ENCODE data around the gene ZYG11A.
"Not testable (repeated sequence)": the region's sequence is repeated elsewhere in the genome, so short reads cannot be mapped to it uniquely, and the experiment has no call there.

The ZYG11A gene

GRCh38 chr1:52842643-52843310 is at the start of gene ZYG11A:
ZYG11A (plus strand) TSS chr1:52842760; CDS start chr1:52842884, 124 bp downstream.
- no peak within 1 kb of the TSS for H3K9ac ChIP-seq (ENCODE audit: low read length)
- H3K4me3 ChIP-seq (ENCODE audit: low read length), result no peak within 1 kb of the TSS
- H3K27me3 ChIP-seq (ENCODE audit: control insufficient read depth, insufficient read depth, low read length), result peaks cover 24% of the 10 kb centered on the region
- H3K4me1 ChIP-seq (ENCODE audit: control insufficient read depth, insufficient read depth, low read length), result peaks cover 9% of the 10 kb centered on the region
- H3K36me3 ChIP-seq (ENCODE audit: control insufficient read depth, insufficient read depth, low read length), result no peaks in the 10 kb centered on the region
- H3K9me3 ChIP-seq (ENCODE audit: control insufficient read depth, low read length), result no peaks in the 10 kb centered on the region

DNA sequence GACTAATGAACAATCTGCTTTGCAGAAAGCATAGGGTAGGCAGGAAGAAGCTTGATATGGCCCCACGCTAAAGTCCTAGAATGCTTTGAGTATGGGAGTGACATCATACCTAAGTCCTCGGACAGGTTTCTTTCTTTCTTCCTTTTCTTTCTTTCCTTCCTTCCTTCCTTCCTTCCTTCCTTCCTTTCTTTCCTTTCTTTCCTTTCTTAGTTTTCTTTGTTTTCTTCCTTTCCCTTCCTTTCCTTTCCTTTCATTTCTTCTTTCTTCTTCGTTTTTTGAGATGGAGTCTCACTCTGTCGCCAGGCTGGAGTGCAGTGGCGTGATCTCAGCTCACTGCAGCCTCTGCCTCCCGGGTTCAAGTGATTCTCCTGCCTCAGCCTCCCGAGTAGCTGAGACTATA is 48.8 kb upstream of the ZYG11A start:
- H3K4me3 ChIP-seq (ENCODE audit: low read length); H3K36me3 ChIP-seq (ENCODE audit: control insufficient read depth, insufficient read depth, low read length); H3K9ac ChIP-seq (ENCODE audit: low read length); H3K9me3 ChIP-seq (ENCODE audit: control insufficient read depth, low read length); H3K4me1 ChIP-seq (ENCODE audit: control insufficient read depth, insufficient read depth, low read length); H3K27me3 ChIP-seq (ENCODE audit: control insufficient read depth, insufficient read depth, low read length): not testable (repeated sequence)

- Histone ChIP-seq H3K27me3 (ENCODE audit: control insufficient read depth, insufficient read depth, low read length) (no peaks in the 10 kb centered on the region), H3K4me3 (ENCODE audit: low read length) (no peak overlapping the region), H3K9ac (ENCODE audit: low read length) (no peak overlapping the region), H3K4me1 (ENCODE audit: control insufficient read depth, insufficient read depth, low read length) (no peaks in the 10 kb centered on the region), H3K36me3 (ENCODE audit: control insufficient read depth, insufficient read depth, low read length) (no peaks in the 10 kb centered on the region), H3K9me3 (ENCODE audit: control insufficient read depth, low read length) (no peaks in the 10 kb centered on the region)
These were observed 47.1 kb upstream of the ZYG11A start for GRCh38 chr1:52795464-52795863.

DNA sequence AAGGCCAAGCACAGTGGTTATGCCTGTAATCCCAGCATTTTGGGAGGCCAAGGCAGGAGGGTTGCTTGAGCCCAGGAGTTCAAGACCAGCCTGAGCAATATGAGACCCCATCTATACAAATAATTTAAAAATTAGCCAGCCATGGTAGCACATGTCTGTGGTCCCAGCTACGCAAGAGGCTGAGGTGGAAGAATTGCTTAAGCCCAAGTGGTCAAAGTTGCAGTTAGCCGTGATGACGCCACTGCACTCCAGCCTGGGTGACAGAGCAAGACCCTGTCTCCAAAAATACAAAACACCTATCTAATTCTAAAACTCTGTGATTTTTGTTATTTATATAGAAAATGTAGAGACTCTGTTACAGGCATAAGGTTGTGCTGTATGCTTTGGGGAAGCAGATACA is 44.2 kb upstream of the ZYG11A start:
- H3K9ac ChIP-seq (ENCODE audit: low read length), result no peak overlapping the region
- no peaks in the 10 kb centered on the region for H3K4me1 ChIP-seq (ENCODE audit: control insufficient read depth, insufficient read depth, low read length)
- no peak overlapping the region for H3K4me3 ChIP-seq (ENCODE audit: low read length)
- H3K27me3 ChIP-seq (ENCODE audit: control insufficient read depth, insufficient read depth, low read length), result no peaks in the 10 kb centered on the region
- H3K9me3 ChIP-seq (ENCODE audit: control insufficient read depth, low read length), result no peaks in the 10 kb centered on the region
- H3K36me3 ChIP-seq (ENCODE audit: control insufficient read depth, insufficient read depth, low read length), result no peaks in the 10 kb centered on the region

GRCh38 chr1:52801011-52801410 is 41.5 kb upstream of the ZYG11A start:
- H3K4me3 ChIP-seq (ENCODE audit: low read length), result no peak overlapping the region
- H3K9me3 ChIP-seq (ENCODE audit: control insufficient read depth, low read length), result no peaks in the 10 kb centered on the region
- no peaks in the 10 kb centered on the region for H3K36me3 ChIP-seq (ENCODE audit: control insufficient read depth, insufficient read depth, low read length)
- H3K4me1 ChIP-seq (ENCODE audit: control insufficient read depth, insufficient read depth, low read length), result no peaks in the 10 kb centered on the region
- H3K27me3 ChIP-seq (ENCODE audit: control insufficient read depth, insufficient read depth, low read length), result no peaks in the 10 kb centered on the region
- H3K9ac ChIP-seq (ENCODE audit: low read length), result no peak overlapping the region

DNA sequence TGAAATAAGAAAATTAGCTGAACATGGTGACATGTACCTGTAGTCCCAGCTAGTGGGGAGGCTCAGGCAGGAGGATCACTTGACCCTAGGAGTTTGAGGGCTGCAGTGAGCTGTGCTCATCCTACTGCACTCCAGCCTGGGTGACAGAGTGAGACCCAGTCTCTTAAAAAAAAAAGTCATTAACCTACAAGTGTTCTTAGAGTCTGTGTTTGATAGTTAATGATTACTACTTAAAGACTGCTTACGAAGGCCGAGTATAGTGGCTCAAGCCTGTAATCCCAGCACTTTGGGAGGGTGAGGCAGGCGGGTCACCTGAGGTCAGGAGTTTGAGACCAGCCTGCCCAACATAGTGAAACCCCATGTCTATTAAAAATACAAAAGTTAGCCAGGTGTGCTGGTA is 38.5 kb upstream of the ZYG11A start:
- not testable (repeated sequence) for H3K9me3 ChIP-seq (ENCODE audit: control insufficient read depth, low read length); H3K27me3 ChIP-seq (ENCODE audit: control insufficient read depth, insufficient read depth, low read length); H3K36me3 ChIP-seq (ENCODE audit: control insufficient read depth, insufficient read depth, low read length); H3K4me3 ChIP-seq (ENCODE audit: low read length); H3K9ac ChIP-seq (ENCODE audit: low read length); H3K4me1 ChIP-seq (ENCODE audit: control insufficient read depth, insufficient read depth, low read length)

GRCh38 chr1:52814465-52814864 is 28.1 kb upstream of the ZYG11A start:
- no peaks in the 10 kb centered on the region for H3K27me3 ChIP-seq (ENCODE audit: control insufficient read depth, insufficient read depth, low read length)
- H3K36me3 ChIP-seq (ENCODE audit: control insufficient read depth, insufficient read depth, low read length), result no peaks in the 10 kb centered on the region
- no peaks in the 10 kb centered on the region for H3K9me3 ChIP-seq (ENCODE audit: control insufficient read depth, low read length)
- no peaks in the 10 kb centered on the region for H3K4me1 ChIP-seq (ENCODE audit: control insufficient read depth, insufficient read depth, low read length)
- no peak overlapping the region for H3K4me3 ChIP-seq (ENCODE audit: low read length)
- no peak overlapping the region for H3K9ac ChIP-seq (ENCODE audit: low read length)

- H3K36me3 ChIP-seq (ENCODE audit: control insufficient read depth, insufficient read depth, low read length); H3K4me3 ChIP-seq (ENCODE audit: low read length): not testable (repeated sequence)
These were observed 21.7 kb upstream of the ZYG11A start for GRCh38 chr1:52820830-52821229.

DNA sequence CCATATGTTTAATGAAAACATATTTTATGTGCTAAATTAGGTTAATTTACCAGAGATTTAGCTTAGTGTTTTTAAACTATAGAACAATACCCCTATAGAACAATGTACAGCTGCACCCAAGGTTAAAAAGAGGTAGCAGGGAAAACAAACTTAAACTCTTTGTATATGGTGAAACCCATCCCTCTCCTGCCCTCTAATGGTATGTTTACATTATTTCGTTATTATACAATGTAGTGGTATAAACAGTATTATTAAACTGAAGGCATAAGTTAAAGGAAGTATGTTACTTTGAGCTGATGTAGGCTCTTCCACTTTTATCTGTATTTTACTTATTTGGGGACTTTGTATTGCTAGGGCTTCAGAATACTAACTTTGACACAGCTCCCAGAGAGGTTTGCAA is 16.7 kb upstream of the ZYG11A start:
- no peaks in the 10 kb centered on the region for H3K9me3 ChIP-seq (ENCODE audit: control insufficient read depth, low read length)
- no peak overlapping the region for H3K4me3 ChIP-seq (ENCODE audit: low read length)
- no peaks in the 10 kb centered on the region for H3K27me3 ChIP-seq (ENCODE audit: control insufficient read depth, insufficient read depth, low read length)
- no peaks in the 10 kb centered on the region for H3K4me1 ChIP-seq (ENCODE audit: control insufficient read depth, insufficient read depth, low read length)
- H3K36me3 ChIP-seq (ENCODE audit: control insufficient read depth, insufficient read depth, low read length), result no peaks in the 10 kb centered on the region
- H3K9ac ChIP-seq (ENCODE audit: low read length), result no peak overlapping the region

More at GRCh38 chr1:52820830-52821229, 21.7 kb upstream of the ZYG11A start:
- H3K27me3 ChIP-seq (ENCODE audit: control insufficient read depth, insufficient read depth, low read length); H3K4me1 ChIP-seq (ENCODE audit: control insufficient read depth, insufficient read depth, low read length); H3K9me3 ChIP-seq (ENCODE audit: control insufficient read depth, low read length); H3K9ac ChIP-seq (ENCODE audit: low read length): not testable (repeated sequence)

GRCh38 chr1:52834798-52835197 is 7.8 kb upstream of the ZYG11A start:
- H3K36me3 ChIP-seq (ENCODE audit: control insufficient read depth, insufficient read depth, low read length), result no peaks in the 10 kb centered on the region
- H3K4me3 ChIP-seq (ENCODE audit: low read length), result no peak overlapping the region
- H3K9me3 ChIP-seq (ENCODE audit: control insufficient read depth, low read length), result no peaks in the 10 kb centered on the region
- H3K9ac ChIP-seq (ENCODE audit: low read length), result no peak overlapping the region
- H3K4me1 ChIP-seq (ENCODE audit: control insufficient read depth, insufficient read depth, low read length), result no peaks in the 10 kb centered on the region
- no peaks in the 10 kb centered on the region for H3K27me3 ChIP-seq (ENCODE audit: control insufficient read depth, insufficient read depth, low read length)

GRCh38 chr1:52836035-52836434 is 6.5 kb upstream of the ZYG11A start:
- Histone ChIP-seq H3K27me3 (ENCODE audit: control insufficient read depth, insufficient read depth, low read length) (no peaks in the 10 kb centered on the region), H3K4me1 (ENCODE audit: control insufficient read depth, insufficient read depth, low read length) (no peaks in the 10 kb centered on the region), H3K9ac (ENCODE audit: low read length) (no peak overlapping the region), H3K36me3 (ENCODE audit: control insufficient read depth, insufficient read depth, low read length) (no peaks in the 10 kb centered on the region), H3K4me3 (ENCODE audit: low read length) (no peak overlapping the region), H3K9me3 (ENCODE audit: control insufficient read depth, low read length) (no peaks in the 10 kb centered on the region)

DNA sequence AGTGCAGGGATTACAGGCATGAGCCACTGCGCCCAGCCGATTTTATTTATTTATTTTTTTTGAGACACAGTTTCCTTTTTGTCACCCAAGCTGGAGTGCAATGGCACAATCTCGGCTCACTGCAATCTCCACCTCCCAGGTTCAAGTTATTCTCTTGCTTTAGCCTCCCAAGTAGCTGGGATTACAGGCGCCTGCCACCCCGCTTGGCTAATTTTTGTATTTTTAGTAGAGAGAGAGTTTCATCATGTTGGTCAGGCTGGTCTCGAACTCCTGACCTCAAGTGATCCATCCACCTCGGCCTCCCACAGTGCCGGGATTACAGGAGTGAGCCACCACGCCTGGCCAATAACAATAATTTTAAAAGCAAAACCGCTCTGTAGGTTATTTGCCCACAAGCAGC is 3.4 kb upstream of the ZYG11A start:
- H3K36me3 ChIP-seq (ENCODE audit: control insufficient read depth, insufficient read depth, low read length); H3K9ac ChIP-seq (ENCODE audit: low read length); H3K9me3 ChIP-seq (ENCODE audit: control insufficient read depth, low read length); H3K4me3 ChIP-seq (ENCODE audit: low read length); H3K4me1 ChIP-seq (ENCODE audit: control insufficient read depth, insufficient read depth, low read length): not testable (repeated sequence)
- H3K27me3 ChIP-seq (ENCODE audit: control insufficient read depth, insufficient read depth, low read length), result peaks cover 19% of the 10 kb centered on the region

DNA sequence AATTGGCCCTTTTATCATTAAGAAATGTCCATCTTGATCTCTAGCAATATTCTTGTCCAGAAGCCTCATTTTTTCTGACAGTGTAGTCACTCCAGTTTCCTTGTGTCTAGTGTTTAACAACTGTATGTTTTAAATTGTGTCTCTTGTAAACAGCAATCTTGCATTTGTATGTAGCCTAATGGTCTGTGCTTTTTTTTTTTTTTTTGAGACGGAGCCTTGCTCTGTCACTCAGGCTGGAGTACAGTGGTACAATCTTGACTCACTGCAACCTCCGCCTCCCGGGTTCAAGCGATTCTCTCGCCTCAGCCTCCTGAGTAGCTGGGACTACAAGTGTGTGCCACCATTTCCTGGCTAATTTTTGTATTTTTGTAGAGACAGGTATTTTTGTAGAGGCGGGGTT is 2.6 kb downstream of the ZYG11A start:
- H3K9me3 ChIP-seq (ENCODE audit: control insufficient read depth, low read length); H3K36me3 ChIP-seq (ENCODE audit: control insufficient read depth, insufficient read depth, low read length); H3K4me3 ChIP-seq (ENCODE audit: low read length); H3K9ac ChIP-seq (ENCODE audit: low read length); H3K4me1 ChIP-seq (ENCODE audit: control insufficient read depth, insufficient read depth, low read length): not testable (repeated sequence)
- peaks cover 24% of the 10 kb centered on the region for H3K27me3 ChIP-seq (ENCODE audit: control insufficient read depth, insufficient read depth, low read length)
